LoVo (cell line): ENCODE results near the gene DDC.
"Not testable (repeated sequence)": the region's sequence is repeated elsewhere in the genome, so short reads cannot be mapped to it uniquely, and the experiment has no call there.

Source experiments
- DNase-seq: peaks from one replicate; pipeline ENCODE4 v3.0.0-alpha.2; 2016; ENCODE audit warnings: low spot score

Gene DDC

GRCh38 chr7:50589364-50589763 is 24.2 kb upstream of the DDC start:
- DNase-seq, result no peak

- no peak for DNase-seq
Observed at GRCh38 chr7:50588937-50589336, 23.7 kb upstream of the DDC start.

GRCh38 chr7:50587737-50588136 is 22.5 kb upstream of the DDC start:
- no peak for DNase-seq

GRCh38 chr7:50584793-50585408 is 19.7 kb upstream of the DDC start:
- DNase-seq, result no peak

GRCh38 chr7:50584386-50584785 is 19.2 kb upstream of the DDC start:
- DNase-seq, result no peak

GRCh38 chr7:50583295-50583694 is 18.1 kb upstream of the DDC start:
- DNase-seq, result not testable (repeated sequence)

- not testable (repeated sequence) for DNase-seq
Observed at GRCh38 chr7:50582271-50582670, 17.1 kb upstream of the DDC start.

- DNase-seq, result not testable (repeated sequence)
Observed at GRCh38 chr7:50580666-50581065, 15.5 kb upstream of the DDC start.

- DNase-seq, result no peak
Observed at GRCh38 chr7:50580057-50580456, 14.9 kb upstream of the DDC start.

- not testable (repeated sequence) for DNase-seq
Observed at GRCh38 chr7:50578105-50578504, 12.9 kb upstream of the DDC start.

- DNase-seq, result no peak
Observed at GRCh38 chr7:50577569-50577968, 12.4 kb upstream of the DDC start.

- not testable (repeated sequence) for DNase-seq
Observed at GRCh38 chr7:50576388-50576787, 11.2 kb upstream of the DDC start.

GRCh38 chr7:50567715-50568261 is 2.6 kb upstream of the DDC start:
- no peak for DNase-seq

GRCh38 chr7:50565977-50566376 is 772 bp upstream of the DDC start:
- DNase-seq, result no peak

GRCh38 chr7:50565559-50565916 is 333 bp upstream of the DDC start:
- DNase-seq, result no peak

- no peak for DNase-seq
Observed at GRCh38 chr7:50564171-50564570, 1.0 kb downstream of the DDC start.

GRCh38 chr7:50562136-50562535 is 3.1 kb downstream of the DDC start:
- DNase-seq, result no peak

- DNase-seq, result no peak
Observed at GRCh38 chr7:50560865-50561351, 4.3 kb downstream of the DDC start.

- DNase-seq, result no peak
Observed at GRCh38 chr7:50559881-50560280, 5.3 kb downstream of the DDC start.

- no peak for DNase-seq
Observed at GRCh38 chr7:50558294-50559053, 6.7 kb downstream of the DDC start.

- no peak for DNase-seq
Observed at GRCh38 chr7:50557099-50557498, 8.1 kb downstream of the DDC start.

GRCh38 chr7:50556247-50556991 is 8.8 kb downstream of the DDC start:
- no peak for DNase-seq
